Hepatocyte (in vitro differentiated cells): Measurements from ENCODE around the gene LRRC40. TPM values are rescaled to one million over a fixed set of nuclear protein-coding genes. Genes with fewer than 3 reads are reported as not detected.
"Not testable (repeated sequence)": the region's sequence is repeated elsewhere in the genome, so short reads cannot be mapped to it uniquely, and the experiment has no call there.

ENCODE experiments used
- DNase-seq: peaks from one replicate; pipeline ENCODE4 v3.0.0-alpha.2; 2016; ENCODE audit warnings: low spot score
- H2AFZ ChIP-seq: fragments of 200-600 bp; sonication (generic); 2 replicates; pipeline ENCODE4 v1.6.0; 2016; ENCODE audit warnings: antibody characterized with exemption, mild to moderate bottlenecking
- H3K27ac ChIP-seq: fragments of 200-600 bp; sonication (generic); 2 replicates; pipeline ENCODE4 v1.5.1; 2016; ENCODE audit warnings: mild to moderate bottlenecking
- H3K27me3 ChIP-seq: fragments of 200-600 bp; sonication (generic); 2 replicates; pipeline ENCODE4 v1.6.1; 2016
- H3K36me3 ChIP-seq: fragments of 200-600 bp; sonication (generic); replicated peaks from 2 replicates; pipeline ENCODE4 v1.5.1; 2016; ENCODE audit warnings: low read depth; ENCODE audit not compliant: insufficient read depth
- H3K4me1 ChIP-seq: fragments of 200-600 bp; sonication (generic); 2 replicates; pipeline ENCODE4 v1.5.1; 2016; ENCODE audit warnings: mild to moderate bottlenecking, moderate library complexity; ENCODE audit not compliant: insufficient read depth
- H3K4me2 ChIP-seq: fragments of 200-600 bp; sonication (generic); 2 replicates; pipeline ENCODE4 v1.6.0; 2016
- H3K4me3 ChIP-seq: fragments of 200-600 bp; sonication (generic); 2 replicates; pipeline ENCODE4 v1.5.1; 2016; ENCODE audit warnings: mild to moderate bottlenecking
- H3K79me2 ChIP-seq: fragments of 200-600 bp; sonication (generic); 2 replicates; pipeline ENCODE4 v1.6.0; 2017; ENCODE audit warnings: mild to moderate bottlenecking
- H3K9me2 ChIP-seq: fragments of 200-600 bp; sonication (generic); replicated peaks from 2 replicates; pipeline ENCODE4 v1.6.0; 2017; ENCODE audit warnings: mild to moderate bottlenecking; ENCODE audit not compliant: insufficient read depth
- H3K9me3 ChIP-seq: fragments of 200-600 bp; sonication (generic); 2 replicates; pipeline ENCODE4 v1.5.1; 2016; ENCODE audit warnings: low read depth, mild to moderate bottlenecking
- H4K20me1 ChIP-seq: fragments of 200-600 bp; sonication (generic); 2 replicates; pipeline ENCODE4 v1.6.0; 2016; ENCODE audit warnings: mild to moderate bottlenecking; ENCODE audit not compliant: insufficient read depth, poor library complexity, severe bottlenecking
- CTCF ChIP-seq: fragments of 200-600 bp; sonication (generic); IDR thresholded peaks from 2 replicates; pipeline ENCODE4 v1.5.1; 2016; ENCODE audit warnings: antibody characterized with exemption, mild to moderate bottlenecking; ENCODE audit not compliant: poor library complexity
- EZH2 ChIP-seq: fragments of 200-600 bp; sonication (generic); IDR thresholded peaks from 2 replicates; pipeline ENCODE4 v1.6.1; 2016; ENCODE audit warnings: antibody characterized with exemption, mild to moderate bottlenecking, borderline replicate concordance
- EZH2phosphoT487 ChIP-seq: fragments of 200-600 bp; sonication (generic); IDR thresholded peaks from one replicate; pipeline ENCODE4 v1.6.1; 2018; ENCODE audit warnings: antibody characterized with exemption, mild to moderate bottlenecking, low read depth, moderate library complexity; ENCODE audit not compliant: unreplicated experiment, severe bottlenecking
- WGBS: methylation state at CpG from one replicate; pipeline ENCODE4 v1.1.6; 2016; ENCODE audit warnings: low lambda C conversion rate; ENCODE audit errors: missing lambda C conversion rate; 5-methylcytosine and 5-hydroxymethylcytosine counted together
- polyA plus RNA-seq: library from polyadenylated mRNA; unstranded; fragments of >200 nt; fragmentation: Nextera tagmentation; extraction: Ambion mirVana; gene quantifications from 2 replicates; pipeline ENCODE4 v1.2.1, GENCODE V29; 2016
- total RNA-seq: library from RNA; depleted of rRNA; stranded (reverse); fragments of >200 nt; gene quantifications from 2 replicates; pipeline ENCODE4 v1.2.3, GENCODE V29; 2014

LRRC40 gene
- total and polyA plus RNA-seq, 2 experiments from 2014 or later = 9.7 to 24.4 TPM

- H3K4me1 ChIP-seq = peaks cover 9% of the 10 kb centered on the region
- H3K36me3 ChIP-seq = no peaks in the 10 kb centered on the region
- H3K9me2 ChIP-seq = no peaks in the 10 kb centered on the region
- H3K79me2 ChIP-seq = peaks cover 100% of the 10 kb centered on the region
- DNase-seq = no peak
- no peaks in the 10 kb centered on the region for H3K27me3 ChIP-seq
- no peaks in the 10 kb centered on the region for H3K9me3 ChIP-seq
- no peak overlapping the region for H3K4me2 ChIP-seq
- H4K20me1 ChIP-seq = peaks cover 21% of the 10 kb centered on the region
- no peak overlapping the region for H2AFZ ChIP-seq
- no peak overlapping the region for H3K4me3 ChIP-seq
- H3K27ac ChIP-seq = no peak overlapping the region
- no peak for TF ChIP-seq CTCF
- no peak for TF ChIP-seq EZH2
- TF ChIP-seq EZH2phosphoT487 = no peak
These were observed 6.2 kb upstream of the LRRC40 start for GRCh38 chr1:70211541-70211940.

- Histone ChIP-seq H3K4me3 (no peak overlapping the region), H4K20me1 (peaks cover 20% of the 10 kb centered on the region), H3K27ac (no peak overlapping the region), H3K36me3 (no peaks in the 10 kb centered on the region), H3K79me2 (peaks cover 100% of the 10 kb centered on the region), H3K4me2 (no peak overlapping the region), H3K4me1 (peaks cover 9% of the 10 kb centered on the region), H3K9me2 (no peaks in the 10 kb centered on the region), H3K9me3 (no peaks in the 10 kb centered on the region), H3K27me3 (no peaks in the 10 kb centered on the region), H2AFZ (no peak overlapping the region)
- no peak for DNase-seq
- 94% methylated on average over 1 of the region's 1 CpG for WGBS
- TF ChIP-seq EZH2phosphoT487 (no peak), EZH2 (no peak), CTCF (no peak)
These were observed 5.4 kb upstream of the LRRC40 start for GRCh38 chr1:70210820-70211219.

- peaks cover 9% of the 10 kb centered on the region for H3K4me1 ChIP-seq
- WGBS = over 99% methylated on average over 7 of the region's 7 CpGs
- peaks cover 12% of the 10 kb centered on the region for H4K20me1 ChIP-seq
- no peaks in the 10 kb centered on the region for H3K27me3 ChIP-seq
- H3K4me2 ChIP-seq = no peak overlapping the region
- DNase-seq = no peak
- H3K9me2 ChIP-seq = no peaks in the 10 kb centered on the region
- no peaks in the 10 kb centered on the region for H3K36me3 ChIP-seq
- TF ChIP-seq EZH2 (no peak), EZH2phosphoT487 (no peak)
- no peak overlapping the region for H3K27ac ChIP-seq
- no peak overlapping the region for H3K4me3 ChIP-seq
- no peaks in the 10 kb centered on the region for H3K9me3 ChIP-seq
- H3K79me2 ChIP-seq = peaks cover 92% of the 10 kb centered on the region
- H2AFZ ChIP-seq = no peak overlapping the region
These were observed 2.9 kb upstream of the LRRC40 start for GRCh38 chr1:70208292-70208691.

- TF ChIP-seq CTCF (no peak), EZH2phosphoT487 (no peak)
- H3K4me3 ChIP-seq = no peak overlapping the region
- no peaks in the 10 kb centered on the region for H3K9me3 ChIP-seq
- no peak overlapping the region for H2AFZ ChIP-seq
- peak overlapping the region; percentile 99 for H3K27ac ChIP-seq
- H3K36me3 ChIP-seq = no peaks in the 10 kb centered on the region
- peak overlapping the region; percentile 92 for H3K4me2 ChIP-seq
- WGBS = 83% methylated on average over 4 of the region's 4 CpGs
- peaks cover 8% of the 10 kb centered on the region for H4K20me1 ChIP-seq
- no peaks in the 10 kb centered on the region for H3K27me3 ChIP-seq
- DNase-seq = no peak
- H3K4me1 ChIP-seq = peaks cover 9% of the 10 kb centered on the region
- peaks cover 92% of the 10 kb centered on the region for H3K79me2 ChIP-seq
- H3K9me2 ChIP-seq = no peaks in the 10 kb centered on the region
These were observed 2.1 kb upstream of the LRRC40 start for GRCh38 chr1:70207492-70207891.

- Histone ChIP-seq H3K79me2 (peaks cover 92% of the 10 kb centered on the region), H3K27ac (peak overlapping the region; percentile 99), H3K4me3 (peak overlapping the region; percentile 83), H3K4me2 (peak overlapping the region; percentile 92)
- not testable (repeated sequence) for H2AFZ ChIP-seq, DNase-seq, H3K27me3 ChIP-seq, H3K36me3 ChIP-seq, H3K9me2 ChIP-seq, H3K4me1 ChIP-seq, H3K9me3 ChIP-seq, H4K20me1 ChIP-seq
- 84% methylated on average over 17 of the region's 17 CpGs for WGBS
These were observed 1.5 kb upstream of the LRRC40 start for GRCh38 chr1:70206833-70207232.
